ENCODE data around the gene C1orf174. TPM values are rescaled to one million over a fixed set of nuclear protein-coding genes. Genes with fewer than 3 reads are reported as not detected.

Gene C1orf174
- total and polyA plus RNA-seq, 2 of the 4 experiments (the other 2 are of a cell fraction) = 26.7 to 45.7 TPM

DNA sequence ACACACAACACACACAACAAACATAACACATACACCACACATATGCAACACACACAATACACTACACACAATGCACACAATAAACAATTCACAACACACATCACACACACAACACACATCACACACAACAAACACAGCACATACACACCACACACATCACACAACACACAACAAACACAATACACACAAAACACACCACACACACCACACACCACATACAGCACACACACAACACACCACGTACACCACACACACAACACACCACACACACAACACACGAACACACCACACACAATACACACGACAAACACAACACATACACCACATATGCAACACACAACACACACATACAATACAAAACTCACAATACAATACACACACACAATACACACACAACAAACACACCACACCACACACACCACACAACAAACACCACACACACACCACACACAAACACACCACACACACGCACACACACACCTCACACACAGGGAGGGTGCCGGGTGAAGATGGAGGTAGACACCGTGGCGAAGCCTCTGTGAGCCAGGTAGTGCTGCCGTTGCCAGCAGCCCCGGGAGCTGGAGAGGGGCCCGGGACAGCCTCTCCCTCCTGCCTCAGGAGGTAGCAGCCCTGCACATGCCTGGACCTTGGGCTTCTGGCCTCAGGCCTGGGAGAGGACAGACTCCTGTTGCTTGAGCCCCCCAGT is 30.4 kb upstream of the C1orf174 start:
- ChIA-PET CTCF (no interaction called here), POLR2A (ENCODE audit: unreplicated experiment) (no interaction called here)
- Histone ChIP-seq H3K18ac (ENCODE audit: low read depth, low read length) (no peak overlapping the region), H2BK120ac (ENCODE audit: low read depth, low read length) (no peak overlapping the region), H3K4me1 (ENCODE audit: control insufficient read depth, insufficient read depth, low read length) (no peaks in the 10 kb centered on the region), H4K8ac (ENCODE audit: low read depth in 2 of 2, low read length in 2 of 2) (no peak overlapping the region), H3K9me3 (ENCODE audit: control insufficient read depth, insufficient read depth, low read length) (peaks cover 18% of the 10 kb centered on the region; the same call in 1 of the 2 replicates), H3K4me2 (ENCODE audit: low read depth, low read length) (no peak overlapping the region), H3K79me1 (ENCODE audit: low read depth in 1 of 2, low read length in 2 of 2) (no peaks in the 10 kb centered on the region), H2AK5ac (ENCODE audit: low read depth, low read length) (no peak overlapping the region), H3K9me1 (ENCODE audit: insufficient read depth, low read length) (no peaks in the 10 kb centered on the region), H3K27ac (ENCODE audit: insufficient read depth, low read length) (no peak overlapping the region), H3K56ac (ENCODE audit: extremely low read depth, insufficient read depth, low read length) (no peak overlapping the region), H3K4me3 (ENCODE audit: insufficient read depth, low read depth, low read length) (no peak overlapping the region), H4K91ac (ENCODE audit: insufficient read depth, low read depth, low read length) (no peak overlapping the region), H3K9ac (ENCODE audit: low read depth, low read length) (no peak overlapping the region), H3K27me3 (ENCODE audit: control insufficient read depth, insufficient read depth, low read length) (no peaks in the 10 kb centered on the region), H2AK9ac (replicated peaks; ENCODE audit: low read depth, low read length, poor library complexity) (no peak overlapping the region), H3K36me3 (ENCODE audit: control insufficient read depth, insufficient read depth, low read length) (no peaks in the 10 kb centered on the region), H2BK20ac (ENCODE audit: low read depth, low read length) (no peak overlapping the region), H4K5ac (ENCODE audit: low read depth, low read length) (no peak overlapping the region), H4K20me1 (ENCODE audit: insufficient read depth, low read length) (no peaks in the 10 kb centered on the region), H3K4ac (ENCODE audit: low read depth, low read length) (no peak overlapping the region), H2BK15ac (ENCODE audit: low read depth, low read length) (no peak overlapping the region), H2AFZ (replicated peaks; ENCODE audit: low read length, poor library complexity) (no peak overlapping the region), H3K14ac (replicated peaks; ENCODE audit: low read depth, low read length) (no peak overlapping the region), H3K23ac (ENCODE audit: low read depth, low read length) (no peak overlapping the region), H2BK5ac (ENCODE audit: low read depth, low read length, poor library complexity, severe bottlenecking) (peak overlapping the region; percentile 96)
- TF ChIP-seq SMC3 (IDR thresholded peaks at IDR 0.05; ENCODE audit: low read depth, low read length) = no peak
- TF ChIP-seq CHD1 (IDR thresholded peaks at IDR 0.05; ENCODE audit: low read depth, low read length) = no peak
- TF ChIP-seq FOS (IDR thresholded peaks at IDR 0.05; ENCODE audit: low read depth, low read length) = no peak
- TF ChIP-seq, protein P1, sequence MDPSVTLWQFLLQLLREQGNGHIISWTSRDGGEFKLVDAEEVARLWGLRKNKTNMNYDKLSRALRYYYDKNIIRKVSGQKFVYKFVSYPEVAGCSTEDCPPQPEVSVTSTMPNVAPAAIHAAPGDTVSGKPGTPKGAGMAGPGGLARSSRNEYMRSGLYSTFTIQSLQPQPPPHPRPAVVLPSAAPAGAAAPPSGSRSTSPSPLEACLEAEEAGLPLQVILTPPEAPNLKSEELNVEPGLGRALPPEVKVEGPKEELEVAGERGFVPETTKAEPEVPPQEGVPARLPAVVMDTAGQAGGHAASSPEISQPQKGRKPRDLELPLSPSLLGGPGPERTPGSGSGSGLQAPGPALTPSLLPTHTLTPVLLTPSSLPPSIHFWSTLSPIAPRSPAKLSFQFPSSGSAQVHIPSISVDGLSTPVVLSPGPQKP (IDR thresholded peaks at IDR 0.05; ENCODE audit: borderline replicate concordance, low read depth, low read length) = no peak
- in situ Hi-C loops (cut with MboI; ENCODE audit: low sequenced_read_pairs) = no loop called here
- dilution Hi-C loops (cut with HindIII; ENCODE audit: low sequenced_read_pairs, unreplicated experiment) = no loop called here
- no peak for ATAC-seq (ENCODE audit: low read depth)
- intact Hi-C loops (cut with micrococcal nuclease) = no loop called here
- no TSS peak for BruUV-seq (replicated peaks)
- no CpG with 5 or more reads among the region's 10 CpGs for WGBS, 2 experiments (ENCODE audit: extremely low coverage in 2 of 2, insufficient read length in 1 of 2)
- DNase-seq = no peak

Data from IMR-90 (cell line).